ENCODE data around the gene MEIS3.

The MEIS3 gene

GRCh38 chr19:47438793-47439220 lies 19.5 kb upstream of the MEIS3 start:
- Histone ChIP-seq H3K79me2 (ENCODE audit: insufficient read depth, low read depth) (no peaks in the 10 kb centered on the region), H2AFZ (ENCODE audit: low read depth) (no peak overlapping the region), H3K4me1 (ENCODE audit: low read depth, poor library complexity, severe bottlenecking) (peaks cover 12% of the 10 kb centered on the region), H3K36me3 (ENCODE audit: insufficient read depth) (no peaks in the 10 kb centered on the region), H3K4me3 (IDR thresholded peaks at IDR 0.05; ENCODE audit: insufficient read depth, low read depth, low read length) (no peak overlapping the region), H3K27ac (no peak overlapping the region), H3K27me3 (ENCODE audit: insufficient read depth, low read depth) (peaks cover 78% of the 10 kb centered on the region), H4K20me1 (ENCODE audit: insufficient read depth) (no peaks in the 10 kb centered on the region), H3K4me2 (no peak overlapping the region), H3K9ac (no peak overlapping the region)
- TF ChIP-seq CTCF (conservative IDR thresholded peaks at IDR 0.05; ENCODE audit: low read depth, low read length), result no peak

GRCh38 chr19:47437500-47437899 lies 18.2 kb upstream of the MEIS3 start:
- Histone ChIP-seq H3K36me3 (ENCODE audit: insufficient read depth) (no peaks in the 10 kb centered on the region), H3K4me3 (IDR thresholded peaks at IDR 0.05; ENCODE audit: insufficient read depth, low read depth, low read length) (no peak overlapping the region), H4K20me1 (ENCODE audit: insufficient read depth) (no peaks in the 10 kb centered on the region), H3K79me2 (ENCODE audit: insufficient read depth, low read depth) (no peaks in the 10 kb centered on the region), H3K4me1 (ENCODE audit: low read depth, poor library complexity, severe bottlenecking) (peaks cover 17% of the 10 kb centered on the region), H3K27me3 (ENCODE audit: insufficient read depth, low read depth) (peaks cover 71% of the 10 kb centered on the region), H3K9ac (no peak overlapping the region), H3K4me2 (no peak overlapping the region), H3K27ac (no peak overlapping the region), H2AFZ (ENCODE audit: low read depth) (no peak overlapping the region)
- no peak for TF ChIP-seq CTCF (conservative IDR thresholded peaks at IDR 0.05; ENCODE audit: low read depth, low read length)

GRCh38 chr19:47436712-47437401 lies 17.5 kb upstream of the MEIS3 start:
- Histone ChIP-seq H3K36me3 (ENCODE audit: insufficient read depth) (no peaks in the 10 kb centered on the region), H4K20me1 (ENCODE audit: insufficient read depth) (no peaks in the 10 kb centered on the region), H3K79me2 (ENCODE audit: insufficient read depth, low read depth) (no peaks in the 10 kb centered on the region), H3K27me3 (ENCODE audit: insufficient read depth, low read depth) (peaks cover 65% of the 10 kb centered on the region), H3K4me3 (IDR thresholded peaks at IDR 0.05; ENCODE audit: insufficient read depth, low read depth, low read length) (no peak overlapping the region), H3K9ac (no peak overlapping the region), H2AFZ (ENCODE audit: low read depth) (no peak overlapping the region), H3K4me1 (ENCODE audit: low read depth, poor library complexity, severe bottlenecking) (peaks cover 18% of the 10 kb centered on the region), H3K27ac (no peak overlapping the region), H3K4me2 (no peak overlapping the region)
- peak; percentile 95 for TF ChIP-seq CTCF (conservative IDR thresholded peaks at IDR 0.05; ENCODE audit: low read depth, low read length)

GRCh38 chr19:47435883-47436417 lies 16.6 kb upstream of the MEIS3 start:
- H4K20me1 ChIP-seq (ENCODE audit: insufficient read depth), result no peaks in the 10 kb centered on the region
- no peak overlapping the region for H3K4me3 ChIP-seq (IDR thresholded peaks at IDR 0.05; ENCODE audit: insufficient read depth, low read depth, low read length)
- no peaks in the 10 kb centered on the region for H3K36me3 ChIP-seq (ENCODE audit: insufficient read depth)
- no peak overlapping the region for H3K9ac ChIP-seq
- H3K4me1 ChIP-seq (ENCODE audit: low read depth, poor library complexity, severe bottlenecking), result peaks cover 18% of the 10 kb centered on the region
- peaks cover 59% of the 10 kb centered on the region for H3K27me3 ChIP-seq (ENCODE audit: insufficient read depth, low read depth)
- no peaks in the 10 kb centered on the region for H3K79me2 ChIP-seq (ENCODE audit: insufficient read depth, low read depth)
- H3K4me2 ChIP-seq, result no peak overlapping the region
- no peak overlapping the region for H2AFZ ChIP-seq (ENCODE audit: low read depth)
- no peak for TF ChIP-seq CTCF (conservative IDR thresholded peaks at IDR 0.05; ENCODE audit: low read depth, low read length)
- H3K27ac ChIP-seq, result no peak overlapping the region
